ENCODE data around the gene TMEM127.

DNA sequence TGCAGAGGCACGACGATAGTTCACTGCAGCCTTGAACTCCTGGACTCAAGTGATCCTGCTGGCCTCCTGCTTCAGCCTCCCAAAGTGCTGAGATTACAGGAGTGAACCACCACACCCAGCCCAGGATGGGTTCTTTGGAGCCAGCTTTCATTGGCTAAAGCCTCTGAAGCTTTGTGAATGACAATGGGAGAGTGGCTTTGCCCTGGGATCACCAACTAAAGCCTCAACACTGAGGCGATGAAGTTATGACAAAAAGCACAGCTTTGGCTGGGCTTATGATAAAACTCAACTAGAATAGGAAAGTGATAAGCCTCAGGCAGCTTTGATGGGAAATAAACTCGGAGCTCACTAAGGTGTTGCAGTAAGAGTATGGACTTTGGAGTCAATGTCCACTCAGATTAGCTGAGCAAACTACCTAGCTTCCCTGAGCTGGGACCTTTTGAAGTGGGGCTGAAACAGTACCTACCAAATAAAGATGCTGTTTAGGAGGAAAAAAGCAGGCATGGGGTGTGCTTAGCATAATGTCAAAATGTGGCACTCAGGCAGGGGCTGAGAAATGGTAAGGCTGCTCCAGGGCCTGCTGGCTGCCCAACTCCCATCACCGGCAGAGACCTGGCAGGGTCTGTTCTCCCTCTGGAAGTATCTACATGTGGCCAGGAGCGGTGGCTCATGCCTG is 4.3 kb downstream of the TMEM127 start:
- TF ChIP-seq, protein P1, sequence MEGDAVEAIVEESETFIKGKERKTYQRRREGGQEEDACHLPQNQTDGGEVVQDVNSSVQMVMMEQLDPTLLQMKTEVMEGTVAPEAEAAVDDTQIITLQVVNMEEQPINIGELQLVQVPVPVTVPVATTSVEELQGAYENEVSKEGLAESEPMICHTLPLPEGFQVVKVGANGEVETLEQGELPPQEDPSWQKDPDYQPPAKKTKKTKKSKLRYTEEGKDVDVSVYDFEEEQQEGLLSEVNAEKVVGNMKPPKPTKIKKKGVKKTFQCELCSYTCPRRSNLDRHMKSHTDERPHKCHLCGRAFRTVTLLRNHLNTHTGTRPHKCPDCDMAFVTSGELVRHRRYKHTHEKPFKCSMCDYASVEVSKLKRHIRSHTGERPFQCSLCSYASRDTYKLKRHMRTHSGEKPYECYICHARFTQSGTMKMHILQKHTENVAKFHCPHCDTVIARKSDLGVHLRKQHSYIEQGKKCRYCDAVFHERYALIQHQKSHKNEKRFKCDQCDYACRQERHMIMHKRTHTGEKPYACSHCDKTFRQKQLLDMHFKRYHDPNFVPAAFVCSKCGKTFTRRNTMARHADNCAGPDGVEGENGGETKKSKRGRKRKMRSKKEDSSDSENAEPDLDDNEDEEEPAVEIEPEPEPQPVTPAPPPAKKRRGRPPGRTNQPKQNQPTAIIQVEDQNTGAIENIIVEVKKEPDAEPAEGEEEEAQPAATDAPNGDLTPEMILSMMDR (IDR thresholded peaks at IDR 0.05): no peak
- TF ChIP-seq ZFX (IDR thresholded peaks at IDR 0.05; ENCODE audit: borderline replicate concordance): no peak

Data from 22Rv1 (cell line).